Measurements from ENCODE around the gene MUC5AC. TPM values are rescaled to one million over a fixed set of nuclear protein-coding genes. Genes with fewer than 3 reads are reported as not detected.

The MUC5AC gene
- total RNA-seq, 2 experiments from 2014 or later = not detected

DNA sequence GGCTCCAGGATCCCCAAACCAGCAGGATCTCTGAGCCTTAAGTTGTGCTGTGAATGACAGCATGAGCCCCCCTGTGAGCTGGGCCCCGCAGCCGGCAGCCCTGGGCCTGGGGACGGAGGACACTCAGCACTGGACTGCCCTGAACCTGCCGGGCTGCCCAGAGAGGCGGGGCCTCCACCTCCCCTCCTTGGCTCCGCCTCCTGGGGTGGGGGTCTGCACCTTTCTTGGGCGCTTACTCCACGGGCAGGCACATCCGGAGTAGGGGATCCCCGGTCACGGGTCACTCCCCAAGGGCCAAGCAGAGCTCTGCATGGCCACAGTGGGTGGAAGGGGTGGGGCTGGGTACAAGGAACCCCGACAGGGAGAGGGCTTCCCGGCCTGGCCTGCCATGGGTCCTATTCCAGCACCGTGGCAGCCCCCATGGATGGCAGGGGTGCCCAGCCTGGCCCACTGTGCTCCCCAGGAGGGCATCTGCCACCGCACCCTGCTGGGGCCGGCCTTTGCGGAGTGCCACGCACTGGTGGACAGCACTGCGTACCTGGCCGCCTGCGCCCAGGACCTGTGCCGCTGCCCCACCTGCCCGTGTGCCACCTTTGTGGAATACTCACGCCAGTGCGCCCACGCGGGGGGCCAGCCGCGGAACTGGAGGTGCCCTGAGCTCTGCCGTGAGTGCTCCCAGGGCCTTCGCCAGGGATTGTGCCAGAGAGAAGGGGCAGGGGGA lies 70.5 kb downstream of the MUC5AC start:
- ChIA-PET CTCF (ENCODE audit: unreplicated experiment) (no interaction called here), POLR2A (no interaction called here)
- Histone ChIP-seq H3K9me3 (ENCODE audit: low read length) (no peaks in the 10 kb centered on the region), H3K4me3 (ENCODE audit: low read depth, low read length, poor library complexity, severe bottlenecking) (no peak overlapping the region), H3K4me2 (ENCODE audit: low read length) (no peak overlapping the region), H3K79me2 (ENCODE audit: insufficient read depth, low read depth, low read length) (no peaks in the 10 kb centered on the region), H3K27ac (ENCODE audit: low read depth, low read length, poor library complexity, severe bottlenecking) (no peak overlapping the region), H2AFZ (ENCODE audit: low read length) (no peak overlapping the region), H3K9me2 (ENCODE audit: insufficient read depth, low read length) (no peaks in the 10 kb centered on the region), H3K4me1 (ENCODE audit: insufficient read depth, low read length, poor library complexity, severe bottlenecking) (no peaks in the 10 kb centered on the region), H3K36me3 (ENCODE audit: insufficient read depth, low read length) (no peaks in the 10 kb centered on the region), H4K20me1 (ENCODE audit: insufficient read depth, low read length) (no peaks in the 10 kb centered on the region)
- intact Hi-C loops (cut with micrococcal nuclease; ENCODE audit: unreplicated experiment) = no loop called here
- TF ChIP-seq, protein P1, sequence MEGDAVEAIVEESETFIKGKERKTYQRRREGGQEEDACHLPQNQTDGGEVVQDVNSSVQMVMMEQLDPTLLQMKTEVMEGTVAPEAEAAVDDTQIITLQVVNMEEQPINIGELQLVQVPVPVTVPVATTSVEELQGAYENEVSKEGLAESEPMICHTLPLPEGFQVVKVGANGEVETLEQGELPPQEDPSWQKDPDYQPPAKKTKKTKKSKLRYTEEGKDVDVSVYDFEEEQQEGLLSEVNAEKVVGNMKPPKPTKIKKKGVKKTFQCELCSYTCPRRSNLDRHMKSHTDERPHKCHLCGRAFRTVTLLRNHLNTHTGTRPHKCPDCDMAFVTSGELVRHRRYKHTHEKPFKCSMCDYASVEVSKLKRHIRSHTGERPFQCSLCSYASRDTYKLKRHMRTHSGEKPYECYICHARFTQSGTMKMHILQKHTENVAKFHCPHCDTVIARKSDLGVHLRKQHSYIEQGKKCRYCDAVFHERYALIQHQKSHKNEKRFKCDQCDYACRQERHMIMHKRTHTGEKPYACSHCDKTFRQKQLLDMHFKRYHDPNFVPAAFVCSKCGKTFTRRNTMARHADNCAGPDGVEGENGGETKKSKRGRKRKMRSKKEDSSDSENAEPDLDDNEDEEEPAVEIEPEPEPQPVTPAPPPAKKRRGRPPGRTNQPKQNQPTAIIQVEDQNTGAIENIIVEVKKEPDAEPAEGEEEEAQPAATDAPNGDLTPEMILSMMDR (conservative IDR thresholded peaks at IDR 0.05; ENCODE audit: low read length) = no peak
- no peak for TF ChIP-seq EZH2phosphoT487 (IDR thresholded peaks at IDR 0.05; ENCODE audit: borderline replicate concordance, low read depth, low read length)
- DNase-seq (ENCODE audit: low spot score) = no peak
- no TSS peak for BruUV-seq (replicated peaks)

DNA sequence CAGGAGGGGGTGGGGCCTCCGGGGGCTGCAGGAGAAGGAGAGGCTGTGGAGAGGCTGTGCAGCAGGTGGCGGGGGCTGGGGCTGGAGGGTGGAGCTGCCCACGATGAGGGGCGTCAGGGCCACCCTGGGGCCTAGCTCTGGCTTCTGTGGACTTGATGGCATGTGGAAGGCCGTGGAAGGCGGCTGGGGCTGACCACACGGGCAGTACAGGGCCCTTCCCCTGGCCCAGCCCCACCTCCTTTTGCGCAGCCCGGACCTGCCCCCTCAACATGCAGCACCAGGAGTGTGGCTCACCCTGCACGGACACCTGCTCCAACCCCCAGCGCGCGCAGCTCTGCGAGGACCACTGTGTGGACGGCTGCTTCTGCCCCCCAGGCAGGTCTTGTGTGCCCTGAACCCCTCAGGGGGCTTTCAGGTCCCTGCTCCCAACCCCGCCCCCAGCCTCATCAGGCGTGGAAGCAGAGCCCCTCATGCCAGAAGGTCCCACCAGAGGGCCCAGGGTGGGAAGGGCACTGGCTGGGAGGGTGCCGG lies 71.2 kb downstream of the MUC5AC start:
- POLR2A ChIA-PET = no interaction called here
- no peak overlapping the region for H2AFZ ChIP-seq (ENCODE audit: low read length)
- DNase-seq (ENCODE audit: low spot score) = no peak
- no peak overlapping the region for H3K4me3 ChIP-seq (ENCODE audit: low read depth, low read length, poor library complexity, severe bottlenecking)
- no peak overlapping the region for H3K4me2 ChIP-seq (ENCODE audit: low read length)
- H3K79me2 ChIP-seq (ENCODE audit: insufficient read depth, low read depth, low read length) = no peaks in the 10 kb centered on the region
- no peaks in the 10 kb centered on the region for H3K36me3 ChIP-seq (ENCODE audit: insufficient read depth, low read length)
- no peaks in the 10 kb centered on the region for H3K4me1 ChIP-seq (ENCODE audit: insufficient read depth, low read length, poor library complexity, severe bottlenecking)
- H4K20me1 ChIP-seq (ENCODE audit: insufficient read depth, low read length) = no peaks in the 10 kb centered on the region
- no peaks in the 10 kb centered on the region for H3K9me2 ChIP-seq (ENCODE audit: insufficient read depth, low read length)
- TF ChIP-seq, protein P1 (conservative IDR thresholded peaks at IDR 0.05; ENCODE audit: low read length) = no peak
- TF ChIP-seq EZH2phosphoT487 (IDR thresholded peaks at IDR 0.05; ENCODE audit: borderline replicate concordance, low read depth, low read length) = no peak
- no peak overlapping the region for H3K27ac ChIP-seq (ENCODE audit: low read depth, low read length, poor library complexity, severe bottlenecking)
- CTCF ChIA-PET (ENCODE audit: unreplicated experiment) = no interaction called here
- no peaks in the 10 kb centered on the region for H3K9me3 ChIP-seq (ENCODE audit: low read length)
- intact Hi-C loops (cut with micrococcal nuclease; ENCODE audit: unreplicated experiment) = no loop called here
- BruUV-seq (replicated peaks) = no TSS peak

DNA sequence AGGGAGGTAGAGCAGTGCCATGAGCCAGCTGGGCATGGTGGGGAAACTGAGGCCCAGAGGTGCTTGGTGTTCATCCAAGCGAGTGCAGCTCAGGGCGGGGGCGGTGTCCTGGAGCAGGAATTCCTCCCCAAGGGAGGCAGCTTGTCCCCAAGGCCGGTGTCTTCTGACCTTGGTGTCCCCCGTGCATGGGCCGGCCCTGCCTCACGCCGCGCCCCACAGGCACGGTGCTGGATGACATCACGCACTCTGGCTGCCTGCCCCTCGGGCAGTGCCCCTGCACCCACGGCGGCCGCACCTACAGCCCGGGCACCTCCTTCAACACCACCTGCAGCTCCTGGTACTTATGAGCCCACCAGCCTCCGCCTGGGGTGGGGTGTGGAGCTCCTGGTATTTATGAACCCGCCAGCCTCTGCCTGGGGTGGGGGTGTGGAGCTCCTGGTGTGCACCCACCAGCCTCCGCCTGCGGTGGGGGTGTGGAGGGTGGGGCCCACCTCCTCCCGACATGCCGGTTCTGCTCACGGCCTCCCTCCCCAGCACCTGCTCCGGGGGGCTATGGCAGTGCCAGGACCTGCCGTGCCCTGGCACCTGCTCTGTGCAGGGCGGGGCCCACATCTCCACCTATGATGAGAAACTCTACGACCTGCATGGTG lies 71.8 kb downstream of the MUC5AC start:
- no peaks in the 10 kb centered on the region for H3K79me2 ChIP-seq (ENCODE audit: insufficient read depth, low read depth, low read length)
- no peaks in the 10 kb centered on the region for H3K36me3 ChIP-seq (ENCODE audit: insufficient read depth, low read length)
- DNase-seq (ENCODE audit: low spot score) = no peak
- H4K20me1 ChIP-seq (ENCODE audit: insufficient read depth, low read length) = no peaks in the 10 kb centered on the region
- H3K4me1 ChIP-seq (ENCODE audit: insufficient read depth, low read length, poor library complexity, severe bottlenecking) = no peaks in the 10 kb centered on the region
- no peak overlapping the region for H3K4me2 ChIP-seq (ENCODE audit: low read length)
- no peak overlapping the region for H3K4me3 ChIP-seq (ENCODE audit: low read depth, low read length, poor library complexity, severe bottlenecking)
- CTCF ChIA-PET (ENCODE audit: unreplicated experiment) = no interaction called here
- H3K27ac ChIP-seq (ENCODE audit: low read depth, low read length, poor library complexity, severe bottlenecking) = no peak overlapping the region
- intact Hi-C loops (cut with micrococcal nuclease; ENCODE audit: unreplicated experiment) = no loop called here
- no peak for TF ChIP-seq EZH2phosphoT487 (IDR thresholded peaks at IDR 0.05; ENCODE audit: borderline replicate concordance, low read depth, low read length)
- TF ChIP-seq, protein P1 (conservative IDR thresholded peaks at IDR 0.05; ENCODE audit: low read length) = no peak
- BruUV-seq (replicated peaks) = no TSS peak
- H3K9me2 ChIP-seq (ENCODE audit: insufficient read depth, low read length) = no peaks in the 10 kb centered on the region
- no peak overlapping the region for H2AFZ ChIP-seq (ENCODE audit: low read length)
- POLR2A ChIA-PET = no interaction called here
- no peaks in the 10 kb centered on the region for H3K9me3 ChIP-seq (ENCODE audit: low read length)

Measured in OCI-LY7 (cell line).